ENCODE measurements around the gene MRPS31. TPM values are rescaled to one million over a fixed set of nuclear protein-coding genes. Genes with fewer than 3 reads are reported as not detected.

Gene MRPS31
- total RNA-seq, 2 donors from 2014 or later: 32.0 to 38.7 TPM

DNA sequence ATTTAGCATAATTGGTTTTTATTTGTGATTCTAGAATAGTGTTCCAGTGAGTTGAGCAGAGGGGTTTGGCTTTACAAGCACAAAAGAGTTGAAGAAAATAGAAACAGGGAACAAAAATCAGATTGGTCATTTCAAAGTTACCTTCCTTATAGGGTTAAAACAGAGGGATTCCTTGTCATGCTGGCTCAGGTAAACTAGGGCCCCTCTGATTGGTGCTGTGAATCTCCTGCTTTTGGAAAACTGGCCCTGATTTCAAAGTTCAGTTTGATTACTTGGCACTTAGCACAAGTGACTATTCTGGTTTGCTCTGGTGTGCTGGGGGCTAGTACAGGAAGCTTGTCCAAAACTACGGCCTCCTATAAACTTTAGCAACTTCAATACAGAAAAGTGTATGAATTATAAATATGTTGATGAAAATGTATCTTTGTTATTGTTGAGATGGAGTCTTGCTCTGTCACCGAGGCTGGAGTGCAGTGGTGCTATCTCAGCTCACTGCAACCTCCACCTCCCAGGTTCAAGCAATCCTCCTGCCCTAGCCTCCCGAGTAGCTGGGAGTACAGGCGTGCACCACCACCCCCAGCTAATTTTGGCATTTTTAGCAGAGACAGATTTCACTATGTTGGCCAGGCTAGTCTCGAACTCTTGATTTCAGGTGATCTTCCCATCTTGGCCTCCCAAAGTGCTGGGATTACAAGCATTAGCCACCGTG, 1.9 kb upstream of the MRPS31 start:
- Mint-ChIP-seq H3K9me3 (no peaks in the 10 kb centered on the region), H3K36me3 (ENCODE audit: low read depth) (peaks cover 3% of the 10 kb centered on the region), H3K27ac (no peak overlapping the region), H3K4me1 (peaks cover 10% of the 10 kb centered on the region), H3K27me3 (ENCODE audit: insufficient read depth) (no peaks in the 10 kb centered on the region), H3K4me3 (no peak overlapping the region)
- DNase-seq: no peak
- H3K27me3 ChIP-seq (ENCODE audit: control insufficient read depth, insufficient read depth, low read length, poor library complexity, severe bottlenecking): no peaks in the 10 kb centered on the region
- H3K4me1 ChIP-seq (ENCODE audit: control insufficient read depth, insufficient read depth, low read length): no peaks in the 10 kb centered on the region
- H3K27ac ChIP-seq (ENCODE audit: low read depth, low read length): no peak overlapping the region
- 85 to 91% methylated on average over 5 of the region's 6 CpGs for WGBS, 2 experiments (ENCODE audit: insufficient coverage in 1 of 2, insufficient read length in 1 of 2)
- H3K36me3 ChIP-seq (ENCODE audit: control insufficient read depth, insufficient read depth, low read length): no peaks in the 10 kb centered on the region
- H3K9me3 ChIP-seq (ENCODE audit: control insufficient read depth, low read length): no peaks in the 10 kb centered on the region
- H3K9ac ChIP-seq (ENCODE audit: extremely low read depth, low read length, poor library complexity, severe bottlenecking): no peak overlapping the region
- TF ChIP-seq, protein P1, sequence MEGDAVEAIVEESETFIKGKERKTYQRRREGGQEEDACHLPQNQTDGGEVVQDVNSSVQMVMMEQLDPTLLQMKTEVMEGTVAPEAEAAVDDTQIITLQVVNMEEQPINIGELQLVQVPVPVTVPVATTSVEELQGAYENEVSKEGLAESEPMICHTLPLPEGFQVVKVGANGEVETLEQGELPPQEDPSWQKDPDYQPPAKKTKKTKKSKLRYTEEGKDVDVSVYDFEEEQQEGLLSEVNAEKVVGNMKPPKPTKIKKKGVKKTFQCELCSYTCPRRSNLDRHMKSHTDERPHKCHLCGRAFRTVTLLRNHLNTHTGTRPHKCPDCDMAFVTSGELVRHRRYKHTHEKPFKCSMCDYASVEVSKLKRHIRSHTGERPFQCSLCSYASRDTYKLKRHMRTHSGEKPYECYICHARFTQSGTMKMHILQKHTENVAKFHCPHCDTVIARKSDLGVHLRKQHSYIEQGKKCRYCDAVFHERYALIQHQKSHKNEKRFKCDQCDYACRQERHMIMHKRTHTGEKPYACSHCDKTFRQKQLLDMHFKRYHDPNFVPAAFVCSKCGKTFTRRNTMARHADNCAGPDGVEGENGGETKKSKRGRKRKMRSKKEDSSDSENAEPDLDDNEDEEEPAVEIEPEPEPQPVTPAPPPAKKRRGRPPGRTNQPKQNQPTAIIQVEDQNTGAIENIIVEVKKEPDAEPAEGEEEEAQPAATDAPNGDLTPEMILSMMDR (conservative IDR thresholded peaks at IDR 0.05): no peak
- no peak overlapping the region for H3K4me3 ChIP-seq (ENCODE audit: low read length)

DNA sequence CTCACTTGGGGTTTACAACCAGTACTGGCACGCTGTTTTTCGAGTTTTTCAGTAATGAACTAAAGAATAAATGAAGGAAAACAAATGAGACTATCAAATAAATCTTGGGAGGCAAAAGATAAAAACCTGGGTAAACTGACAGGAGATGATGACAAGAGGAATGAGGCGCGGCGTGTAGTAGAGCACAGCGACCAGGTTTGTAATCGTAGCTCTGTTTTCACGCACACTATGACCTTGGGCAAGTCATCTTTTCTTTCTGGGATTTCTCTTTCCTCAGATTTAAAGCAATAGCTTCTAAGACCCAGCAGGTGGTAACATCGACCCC, 419 bp downstream of the MRPS31 start:
- Histone ChIP-seq H3K9ac (ENCODE audit: extremely low read depth, low read length, poor library complexity, severe bottlenecking) (peak overlapping the region; percentile 71), H3K36me3 (ENCODE audit: control insufficient read depth, insufficient read depth, low read length) (peaks cover 13% of the 10 kb centered on the region), H3K27me3 (ENCODE audit: control insufficient read depth, insufficient read depth, low read length, poor library complexity, severe bottlenecking) (no peaks in the 10 kb centered on the region), H3K4me3 (ENCODE audit: low read length) (peak overlapping the region; percentile 98), H3K9me3 (ENCODE audit: control insufficient read depth, low read length) (no peaks in the 10 kb centered on the region), H3K27ac (ENCODE audit: low read depth, low read length) (peak overlapping the region; percentile 56), H3K4me1 (ENCODE audit: control insufficient read depth, insufficient read depth, low read length) (no peaks in the 10 kb centered on the region)
- TF ChIP-seq, protein P1 (conservative IDR thresholded peaks at IDR 0.05): no peak
- Mint-ChIP-seq H3K9me3 (no peaks in the 10 kb centered on the region), H3K27ac (peak overlapping the region; percentile 96), H3K4me3 (peak overlapping the region; percentile 98), H3K27me3 (ENCODE audit: insufficient read depth) (no peaks in the 10 kb centered on the region), H3K4me1 (peaks cover 8% of the 10 kb centered on the region), H3K36me3 (ENCODE audit: low read depth) (peaks cover 7% of the 10 kb centered on the region)
- DNase-seq: no peak
- WGBS, 2 experiments (ENCODE audit: insufficient coverage in 1 of 2, insufficient read length in 1 of 2): 0 to 2% methylated on average over 9 of the region's 9 CpGs

DNA sequence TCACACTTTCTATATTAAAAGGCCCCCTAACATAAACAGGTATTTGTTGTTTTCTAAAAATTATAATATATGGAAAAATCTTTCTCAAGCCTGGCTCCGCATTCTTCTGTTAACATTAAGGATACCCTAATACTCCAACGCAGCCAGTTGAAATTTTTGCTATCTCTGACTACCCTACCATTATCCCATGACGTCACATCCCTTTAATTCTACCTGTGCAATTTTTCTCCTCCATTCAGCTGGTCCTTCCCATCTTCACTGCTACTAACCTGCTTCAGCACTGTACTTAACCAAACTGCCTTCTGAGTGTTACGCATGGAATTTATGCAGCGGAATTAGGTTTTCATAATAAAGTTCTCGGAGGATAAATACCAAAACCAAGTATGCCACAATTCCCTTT, 1.0 kb downstream of the MRPS31 start:
- no peaks in the 10 kb centered on the region for H3K4me1 ChIP-seq (ENCODE audit: control insufficient read depth, insufficient read depth, low read length)
- Mint-ChIP-seq H3K9me3 (no peaks in the 10 kb centered on the region), H3K27ac (no peak overlapping the region)

More for the DNA sequence above, 1.0 kb downstream of the MRPS31 start:
- Mint-ChIP-seq H3K4me1 (peaks cover 8% of the 10 kb centered on the region), H3K27me3 (ENCODE audit: insufficient read depth) (no peaks in the 10 kb centered on the region), H3K36me3 (ENCODE audit: low read depth) (peaks cover 7% of the 10 kb centered on the region), H3K4me3 (peak overlapping the region; percentile 98)
- H3K9me3 ChIP-seq (ENCODE audit: control insufficient read depth, low read length): no peaks in the 10 kb centered on the region
- H3K27ac ChIP-seq (ENCODE audit: low read depth, low read length): no peak overlapping the region
- no peaks in the 10 kb centered on the region for H3K27me3 ChIP-seq (ENCODE audit: control insufficient read depth, insufficient read depth, low read length, poor library complexity, severe bottlenecking)
- H3K4me3 ChIP-seq (ENCODE audit: low read length): peak overlapping the region; percentile 98
- TF ChIP-seq, protein P1 (conservative IDR thresholded peaks at IDR 0.05): no peak
- 90 to 98% methylated on average over 6 of the region's 6 CpGs for WGBS, 2 experiments (ENCODE audit: insufficient coverage in 1 of 2, insufficient read length in 1 of 2)
- peak overlapping the region; percentile 71 for H3K9ac ChIP-seq (ENCODE audit: extremely low read depth, low read length, poor library complexity, severe bottlenecking)
- DNase-seq: no peak
- H3K36me3 ChIP-seq (ENCODE audit: control insufficient read depth, insufficient read depth, low read length): peaks cover 17% of the 10 kb centered on the region

All from endodermal cell (in vitro differentiated cells).